Measurements from ENCODE around the gene BACH2.
"Not testable (repeated sequence)": the region's sequence is repeated elsewhere in the genome, so short reads cannot be mapped to it uniquely, and the experiment has no call there.

BACH2 gene

GRCh38 chr6:90053614-90054013 lies 243.0 kb downstream of the BACH2 start:
- DNase-seq, result no peak

GRCh38 chr6:90049295-90049694 lies 247.3 kb downstream of the BACH2 start:
- DNase-seq, result no peak

- DNase-seq, result no peak
Observed at GRCh38 chr6:90048206-90048967, 248.3 kb downstream of the BACH2 start.

- DNase-seq, result no peak
Observed at GRCh38 chr6:90045535-90045934, 251.1 kb downstream of the BACH2 start.

- no peak for DNase-seq
Observed at GRCh38 chr6:90044833-90045381, 251.7 kb downstream of the BACH2 start.

- no peak for DNase-seq
Observed at GRCh38 chr6:90044182-90044832, 252.3 kb downstream of the BACH2 start.

GRCh38 chr6:90040931-90041330 lies 255.7 kb downstream of the BACH2 start:
- DNase-seq, result no peak

GRCh38 chr6:90039911-90040310 lies 256.7 kb downstream of the BACH2 start:
- DNase-seq, result no peak

GRCh38 chr6:90038961-90039653 lies 257.5 kb downstream of the BACH2 start:
- no peak for DNase-seq

GRCh38 chr6:90036963-90037362 lies 259.7 kb downstream of the BACH2 start:
- no peak for DNase-seq

- no peak for DNase-seq
Observed at GRCh38 chr6:90035047-90035723, 261.5 kb downstream of the BACH2 start.

- DNase-seq, result no peak
Observed at GRCh38 chr6:90033746-90034271, 262.8 kb downstream of the BACH2 start.

GRCh38 chr6:90032489-90033212 lies 264.0 kb downstream of the BACH2 start:
- not testable (repeated sequence) for DNase-seq

GRCh38 chr6:90028995-90029635 lies 267.5 kb downstream of the BACH2 start:
- DNase-seq, result no peak

GRCh38 chr6:90028066-90028778 lies 268.4 kb downstream of the BACH2 start:
- no peak for DNase-seq

- no peak for DNase-seq
Observed at GRCh38 chr6:90026216-90026615, 270.4 kb downstream of the BACH2 start.

GRCh38 chr6:90025523-90026061 lies 271.1 kb downstream of the BACH2 start:
- DNase-seq, result no peak

GRCh38 chr6:90024633-90025032 lies 272.0 kb downstream of the BACH2 start:
- no peak for DNase-seq

- DNase-seq, result peak; percentile 18
Observed at GRCh38 chr6:90021711-90022110, 274.9 kb downstream of the BACH2 start.

- DNase-seq, result no peak
Observed at GRCh38 chr6:90020746-90021145, 275.9 kb downstream of the BACH2 start.

- DNase-seq, result no peak
Observed at GRCh38 chr6:90019216-90019615, 277.4 kb downstream of the BACH2 start.
